Mesenchymal stem cell (in vitro differentiated cells and primary cell): ENCODE data around the gene EIF3I.
A peak's percentile ranks its signal among the peaks of the same experiment; 100 is the strongest.

Experiments
- DNase-seq: peaks from one replicate; pipeline ENCODE4 v3.0.0-alpha.2; 2013
- H2AFZ ChIP-seq: one replicate; pipeline ENCODE4 v1.6.1; 2013; ENCODE audit warnings: low read depth, mild to moderate bottlenecking, control low read depth, inconsistent platforms, low read length, moderate library complexity
- H2AK5ac ChIP-seq: 2 replicates; pipeline ENCODE4 v1.6.1; 2013; ENCODE audit warnings: low read length, moderate library complexity, mild to moderate bottlenecking, inconsistent platforms; ENCODE audit not compliant: severe bottlenecking
- H2BK120ac ChIP-seq: one replicate; pipeline ENCODE4 v1.6.1; 2013; ENCODE audit warnings: low read depth, mild to moderate bottlenecking, inconsistent platforms, low read length, moderate library complexity
- H2BK12ac ChIP-seq, 2 experiments: one replicate each; pipeline ENCODE4 v1.6.1; 2013; ENCODE audit warnings: inconsistent platforms in 2 of 2, low read length in 2 of 2, mild to moderate bottlenecking in 2 of 2, moderate library complexity in 2 of 2, control low read depth in 1 of 2
- H2BK15ac ChIP-seq: one replicate; pipeline ENCODE4 v1.6.1; 2013; ENCODE audit warnings: mild to moderate bottlenecking, low read depth, inconsistent platforms; ENCODE audit not compliant: poor library complexity, severe bottlenecking
- H2BK5ac ChIP-seq: 2 replicates; pipeline ENCODE4 v1.6.1; 2013; ENCODE audit warnings: low read depth, mild to moderate bottlenecking, low read length, control low read depth, inconsistent platforms; ENCODE audit not compliant: poor library complexity, severe bottlenecking
- H3K14ac ChIP-seq, 2 experiments: one replicate each; pipeline ENCODE4 v1.6.1; 2013; ENCODE audit warnings: inconsistent platforms in 2 of 2, low read length in 2 of 2, control low read depth in 1 of 2, mild to moderate bottlenecking in 1 of 2, moderate library complexity in 1 of 2
- H3K18ac ChIP-seq, 2 experiments: one replicate each; pipeline ENCODE4 v1.6.1; 2013; ENCODE audit warnings: inconsistent platforms in 2 of 2, low read length in 2 of 2, control low read depth in 1 of 2, low read depth in 1 of 2, mild to moderate bottlenecking in 1 of 2
- H3K23ac ChIP-seq, 2 experiments: one replicate each; pipeline ENCODE4 v1.6.1; 2013; ENCODE audit warnings: inconsistent platforms in 2 of 2, low read length in 2 of 2, mild to moderate bottlenecking in 2 of 2, moderate library complexity in 2 of 2, control low read depth in 1 of 2
- H3K27ac ChIP-seq: 2 replicates; pipeline ENCODE4 v1.5.1; 2013; ENCODE audit warnings: mild to moderate bottlenecking, moderate library complexity, low read length, control low read depth, inconsistent platforms; ENCODE audit not compliant: poor library complexity, severe bottlenecking
- H3K27me3 ChIP-seq, 2 experiments: 2 replicates each; pipeline versions ENCODE4 v1.6.1 to v1.7.0; 2013; ENCODE audit warnings: low read length in 2 of 2, mild to moderate bottlenecking in 2 of 2, moderate library complexity in 2 of 2, control low read depth in 1 of 2, inconsistent platforms in 1 of 2; ENCODE audit not compliant: control insufficient read depth in 1 of 2, insufficient read depth in 1 of 2
- H3K36me3 ChIP-seq, 2 experiments: 2 replicates each; pipeline versions ENCODE4 v1.6.1 to v1.7.0; 2013; ENCODE audit warnings: low read length in 2 of 2, control low read depth in 1 of 2, inconsistent platforms in 1 of 2, low read depth in 1 of 2, mild to moderate bottlenecking in 1 of 2; ENCODE audit not compliant: insufficient read depth in 2 of 2, control insufficient read depth in 1 of 2
- H3K4ac ChIP-seq, 2 experiments: one replicate each; pipeline ENCODE4 v1.6.1; 2013; ENCODE audit warnings: inconsistent platforms in 2 of 2, low read length in 2 of 2, mild to moderate bottlenecking in 2 of 2, moderate library complexity in 2 of 2, control low read depth in 1 of 2, low read depth in 1 of 2
- H3K4me1 ChIP-seq: 2 replicates; pipeline ENCODE4 v1.6.1; 2013; ENCODE audit warnings: low read depth, low read length, control low read depth; ENCODE audit not compliant: control insufficient read depth, insufficient read depth
- H3K4me2 ChIP-seq: 2 replicates; pipeline ENCODE4 v1.6.1; 2013; ENCODE audit warnings: low read length, mild to moderate bottlenecking, inconsistent platforms; ENCODE audit not compliant: poor library complexity, severe bottlenecking
- H3K4me3 ChIP-seq, 2 experiments: 2 replicates each; pipeline versions ENCODE4 v1.5.1 to v1.7.0; 2013; ENCODE audit warnings: low read length in 2 of 2, mild to moderate bottlenecking in 2 of 2, control low read depth in 1 of 2, low read depth in 1 of 2; ENCODE audit not compliant: insufficient read depth in 1 of 2
- H3K79me1 ChIP-seq: replicated peaks from 2 replicates; pipeline ENCODE4 v1.6.1; 2013; ENCODE audit warnings: mild to moderate bottlenecking, control low read depth, low read length, inconsistent platforms; ENCODE audit not compliant: poor library complexity, severe bottlenecking
- H3K9ac ChIP-seq: 2 replicates; pipeline ENCODE4 v1.7.0; 2013; ENCODE audit warnings: mild to moderate bottlenecking, low read length, moderate library complexity
- H3K9me3 ChIP-seq: 2 replicates; pipeline ENCODE4 v1.7.0; 2013; ENCODE audit warnings: mild to moderate bottlenecking, low read length; ENCODE audit not compliant: control insufficient read depth
- H4K8ac ChIP-seq: one replicate; pipeline ENCODE4 v1.6.1; 2013; ENCODE audit warnings: inconsistent platforms, mild to moderate bottlenecking, low read length, moderate library complexity
- H4K91ac ChIP-seq: one replicate; pipeline ENCODE4 v1.6.1; 2013; ENCODE audit warnings: mild to moderate bottlenecking, low read length, inconsistent platforms
- WGBS: methylation state at CpG from one replicate; pipeline ENCODE4 v1.1.7; 2013; ENCODE audit warnings: mixed read lengths; 5-methylcytosine and 5-hydroxymethylcytosine counted together

Gene EIF3I

GRCh38 chr1:32215629-32216480 lies 6.4 kb upstream of the EIF3I start:
- peak; percentile 76 for DNase-seq
- Histone ChIP-seq H4K91ac (no peak overlapping the region), H3K23ac (no peak overlapping the region), H3K4me2 (no peak overlapping the region), H2AFZ (no peak overlapping the region), H3K9ac (peak overlapping the region; percentile 29), H3K4ac (no peak overlapping the region), H3K27me3 (no peaks in the 10 kb centered on the region), H3K36me3 (peaks cover 50 to 56% of the 10 kb centered on the region in 2 experiments), H3K79me1 (peaks cover 26% of the 10 kb centered on the region), H2AK5ac (no peak overlapping the region), H2BK5ac (no peak overlapping the region), H2BK120ac (no peak overlapping the region), H3K4me1 (peaks cover 5% of the 10 kb centered on the region), H3K4me3 (no peak overlapping the region), H3K27ac (no peak overlapping the region), H3K18ac (no peak overlapping the region), H3K14ac (no peak overlapping the region), H4K8ac (peak overlapping the region; percentile 52), H3K9me3 (no peaks in the 10 kb centered on the region), H2BK12ac (no peak overlapping the region), H2BK15ac (no peak overlapping the region)
- WGBS: 84% methylated on average over 7 of the region's 10 CpGs

- no peak overlapping the region for H3K14ac ChIP-seq
- no peak overlapping the region for H3K23ac ChIP-seq
- H3K9me3 ChIP-seq: no peaks in the 10 kb centered on the region
- H3K4me1 ChIP-seq: peaks cover 10% of the 10 kb centered on the region
- no peak overlapping the region for H2AFZ ChIP-seq
- DNase-seq: no peak
- no peak overlapping the region for H3K18ac ChIP-seq
- no peaks in the 10 kb centered on the region for H3K27me3 ChIP-seq
- H2AK5ac ChIP-seq: no peak overlapping the region
- H4K8ac ChIP-seq: no peak overlapping the region
- no peak overlapping the region for H2BK12ac ChIP-seq
- no peak overlapping the region for H3K4me2 ChIP-seq
- H4K91ac ChIP-seq: no peak overlapping the region
- no peak overlapping the region for H2BK15ac ChIP-seq
- no peak overlapping the region for H3K4ac ChIP-seq
- no peak overlapping the region for H3K27ac ChIP-seq
- no peak overlapping the region for H2BK5ac ChIP-seq
- peaks cover 28% of the 10 kb centered on the region for H3K79me1 ChIP-seq
- H3K4me3 ChIP-seq: no peak overlapping the region
- WGBS: 98% methylated on average over 4 of the region's 5 CpGs
- no peak overlapping the region for H2BK120ac ChIP-seq
- H3K36me3 ChIP-seq: peaks cover 49 to 57% of the 10 kb centered on the region in 2 experiments
- peak overlapping the region; percentile 29 for H3K9ac ChIP-seq
Observed at GRCh38 chr1:32216566-32216965, 5.6 kb upstream of the EIF3I start.

- Histone ChIP-seq H3K36me3 (peaks cover 41 to 58% of the 10 kb centered on the region in 2 experiments), H2AFZ (no peak overlapping the region), H2BK120ac (no peak overlapping the region), H3K9ac (no peak overlapping the region), H2BK12ac (no peak overlapping the region), H3K4me2 (no peak overlapping the region), H3K27me3 (no peaks in the 10 kb centered on the region), H3K4ac (no peak overlapping the region), H3K79me1 (peaks cover 34% of the 10 kb centered on the region), H3K14ac (no peak overlapping the region), H3K4me1 (peaks cover 19% of the 10 kb centered on the region), H3K23ac (no peak overlapping the region), H2BK5ac (no peak overlapping the region), H3K4me3 (no peak overlapping the region), H3K18ac (no peak overlapping the region), H2BK15ac (no peak overlapping the region), H2AK5ac (no peak overlapping the region), H3K9me3 (no peaks in the 10 kb centered on the region), H4K91ac (no peak overlapping the region), H3K27ac (no peak overlapping the region), H4K8ac (no peak overlapping the region)
- WGBS: 88% methylated on average over 7 of the region's 7 CpGs
- peak; percentile 40 for DNase-seq
Observed at GRCh38 chr1:32219022-32219421, 3.2 kb upstream of the EIF3I start.

GRCh38 chr1:32220746-32221580 lies 1.2 kb upstream of the EIF3I start:
- H3K4ac ChIP-seq: peak overlapping the region in 1 of 2 experiments; percentile 32
- H2BK12ac ChIP-seq: peak overlapping the region in 1 of 2 experiments; percentile 22
- H3K14ac ChIP-seq: no peak overlapping the region
- H4K91ac ChIP-seq: no peak overlapping the region
- H3K4me3 ChIP-seq: peak overlapping the region in 1 of 2 experiments; percentile 92
- peak overlapping the region in 1 of 2 experiments; percentile 13 for H3K18ac ChIP-seq
- peaks cover 39 to 56% of the 10 kb centered on the region in 2 experiments for H3K36me3 ChIP-seq
- peaks cover 19% of the 10 kb centered on the region for H3K4me1 ChIP-seq
- peak overlapping the region; percentile 29 for H2AK5ac ChIP-seq
- H3K9me3 ChIP-seq: no peaks in the 10 kb centered on the region
- peak overlapping the region; percentile 45 for H4K8ac ChIP-seq
- 100% methylated on average over 2 of the region's 4 CpGs for WGBS
- no peak for DNase-seq
- peak overlapping the region; percentile 100 for H3K9ac ChIP-seq
- peak overlapping the region; percentile 17 for H3K27ac ChIP-seq
- H3K27me3 ChIP-seq: no peaks in the 10 kb centered on the region
- peak overlapping the region in 1 of 2 experiments; percentile 19 for H3K23ac ChIP-seq
- no peak overlapping the region for H2BK15ac ChIP-seq
- no peak overlapping the region for H2BK5ac ChIP-seq
- H2BK120ac ChIP-seq: no peak overlapping the region
- no peak overlapping the region for H2AFZ ChIP-seq
- peak overlapping the region; percentile 57 for H3K4me2 ChIP-seq
- peaks cover 32% of the 10 kb centered on the region for H3K79me1 ChIP-seq
